ENCODE measurements around the gene HNRNPL. TPM values are rescaled to one million over a fixed set of nuclear protein-coding genes. Genes with fewer than 3 reads are reported as not detected.

HNRNPL gene
- total and polyA plus RNA-seq, 10 of the 15 experiments (the other 5 are each of a cell fraction or from before 2014, with no cell fraction given), result 32.5 to 512 (median 306) TPM

- no peak for TF ChIP-seq IRF3 (IDR thresholded peaks at IDR 0.05)
- TF ChIP-seq HDGF (IDR thresholded peaks at IDR 0.05), result no peak
- no peak for TF ChIP-seq TCF3 (IDR thresholded peaks at IDR 0.05; ENCODE audit: borderline replicate concordance, insufficient read depth, low read depth, low read length)
- no peak for TF ChIP-seq FOXM1 (IDR thresholded peaks at IDR 0.05; ENCODE audit: low read depth, low read length)
- TF ChIP-seq NR2C1 (IDR thresholded peaks at IDR 0.05), result no peak
- TF ChIP-seq POLR2A (IDR thresholded peaks at IDR 0.05; ENCODE audit: low read depth, low read length), result no peak
- TF ChIP-seq NR2C2 (IDR thresholded peaks at IDR 0.05; ENCODE audit: borderline replicate concordance, control insufficient read depth, insufficient read length, low read depth), result no peak
- no peak for TF ChIP-seq CEBPZ (IDR thresholded peaks at IDR 0.05; ENCODE audit: low read depth, low read length)
Observed at GRCh38 chr19:38893341-38893771, 43.6 kb upstream of the HNRNPL start (continued).

- DNase-seq (ENCODE audit: low read depth, low spot score), result no peak
- no peak overlapping the region for H3K4me3 ChIP-seq
- 77% methylated on average over 5 of the region's 5 CpGs for whole genome bisulfite sequencing (ENCODE audit: insufficient coverage, insufficient replicate concordance, low lambda C conversion rate, missing lambda C conversion rate)
- no peaks in the 10 kb centered on the region; a peak in 1 of 4 replicates for H3K36me3 ChIP-seq (ENCODE audit: control insufficient read depth in 2 of 2, insufficient read depth in 2 of 2, low read length in 1 of 2)
- in situ Hi-C loops (cut with MboI) (no loop called here), intact Hi-C loops (cut with micrococcal nuclease; ENCODE audit: unreplicated experiment) (no loop called here)
- POLR2A ChIA-PET, result interaction anchor here (0.6 kb wide), 1 partner anchor 37 kb away, joined by 6 read pairs; no protein-coding TSS in a partner anchor
- no peak overlapping the region for H2AFZ ChIP-seq (ENCODE audit: control insufficient read depth, low read depth, low read length)
- TF ChIP-seq USF1 (IDR thresholded peaks at IDR 0.05; ENCODE audit: borderline replicate concordance, extremely low read length, insufficient read depth, low read depth, low read length) (no peak), NFYB (IDR thresholded peaks at IDR 0.05; ENCODE audit: insufficient read depth, low read depth, low read length) (0 out of 2 replicates have a peak, but pooled peaks have one; percentile 43)
- CTCF ChIA-PET, result interaction anchor here (0.5 to 0.9 kb wide), 3 partner anchors 100 to 1530 kb away, joined by 3 read pairs; no protein-coding TSS in a partner anchor
- H3K27ac ChIP-seq (ENCODE audit: control insufficient read depth, insufficient read depth), result no peak overlapping the region
- no peaks in the 10 kb centered on the region for H4K20me1 ChIP-seq (ENCODE audit: control insufficient read depth, insufficient read depth)
- H3K79me2 ChIP-seq (ENCODE audit: control insufficient read depth, insufficient read depth, low read length), result no peaks in the 10 kb centered on the region
- no peaks in the 10 kb centered on the region for H3K27me3 ChIP-seq (replicated peaks in 1 of 2; ENCODE audit: control insufficient read depth in 2 of 2, insufficient read depth in 2 of 2, low read length in 1 of 2)
- RAD21 ChIA-PET (ENCODE audit: unreplicated experiment), result no interaction called here
- SMC1A ChIA-PET (ENCODE audit: uncharacterized antibody, unreplicated experiment), result no interaction called here
- no peak for ATAC-seq
- no TSS peak for BruUV-seq (replicated peaks)
- FAIRE-seq, result no peak
- H3K9ac ChIP-seq (ENCODE audit: control insufficient read depth, insufficient read depth, low read length), result no peak overlapping the region
- no peak overlapping the region for H3K4me2 ChIP-seq (ENCODE audit: control insufficient read depth, insufficient read depth)
- H3K9me3 ChIP-seq (replicated peaks; ENCODE audit: control insufficient read depth, insufficient read depth, low read length), result no peaks in the 10 kb centered on the region
- H3K4me1 ChIP-seq (ENCODE audit: control insufficient read depth, insufficient read depth, low read length), result no peaks in the 10 kb centered on the region
Observed at GRCh38 chr19:38892841-38893240, 43.1 kb upstream of the HNRNPL start.
